Stimulated activated CD8-positive, alpha-beta memory T cell treated with anti-CD3 and anti-CD28 coated beads, Interleukin-4, amount 100 ng/mL, for 1 hour (primary cell): ENCODE data around the gene TBC1D22B.
A peak's percentile ranks its signal among the peaks of the same experiment; 100 is the strongest.

Experiments
- DNase-seq, 2 donors: peaks; one replicate each; pipeline ENCODE4 v3.0.0-alpha.2; 2020; ENCODE audit warnings: low read depth in 2 of 2, low spot score in 1 of 2

TBC1D22B gene

DNA sequence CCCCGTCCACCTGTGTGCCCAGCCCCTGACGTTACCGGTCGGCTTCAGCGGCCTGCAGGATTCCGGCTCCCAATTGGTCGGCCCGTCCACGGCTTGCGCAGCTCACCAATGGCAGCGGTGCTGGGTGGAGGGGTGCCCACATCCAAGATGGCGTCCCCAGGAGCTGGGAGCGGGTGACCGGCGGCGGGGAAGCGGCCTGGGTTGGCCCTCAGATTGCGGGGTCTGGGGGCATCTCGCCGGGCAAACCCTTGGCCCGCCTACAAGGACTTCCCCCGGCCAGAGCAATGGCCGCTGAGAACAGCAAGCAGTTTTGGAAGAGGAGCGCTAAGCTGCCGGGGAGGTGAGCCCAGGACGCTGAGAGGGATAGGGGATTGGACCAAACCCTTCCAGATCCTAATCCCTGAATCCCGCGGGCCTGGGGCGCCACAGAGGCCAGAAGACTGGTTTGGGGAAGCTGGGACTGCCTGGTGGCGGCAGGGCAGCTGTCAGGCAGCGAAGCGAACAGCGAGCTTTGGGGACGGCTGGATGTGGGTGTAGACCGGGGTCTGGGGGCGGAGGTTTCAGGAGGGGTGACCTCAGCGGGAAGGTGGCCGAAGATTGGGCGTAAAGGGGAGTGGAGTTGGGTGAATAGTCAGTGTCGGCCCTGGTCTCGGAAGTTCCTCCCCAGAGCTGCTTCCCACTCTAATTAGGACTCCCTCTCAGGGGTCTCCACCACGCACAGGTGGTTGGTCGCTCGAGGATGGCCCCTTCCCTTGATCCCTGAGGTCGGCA is at the start of gene TBC1D22B, which contains the start of gene TMEM217:
Gene TBC1D22B, plus strand, starts transcription at position 139 of the 771 bp plus-strand sequence. Its CDS starts 146 bp downstream, at position 285.
Gene TMEM217, minus strand, starts transcription at position 511 of the 771 bp plus-strand sequence. CDS start 39,114 bp downstream, outside the sequence.
- peak; percentile 91 to 92 for DNase-seq

DNA sequence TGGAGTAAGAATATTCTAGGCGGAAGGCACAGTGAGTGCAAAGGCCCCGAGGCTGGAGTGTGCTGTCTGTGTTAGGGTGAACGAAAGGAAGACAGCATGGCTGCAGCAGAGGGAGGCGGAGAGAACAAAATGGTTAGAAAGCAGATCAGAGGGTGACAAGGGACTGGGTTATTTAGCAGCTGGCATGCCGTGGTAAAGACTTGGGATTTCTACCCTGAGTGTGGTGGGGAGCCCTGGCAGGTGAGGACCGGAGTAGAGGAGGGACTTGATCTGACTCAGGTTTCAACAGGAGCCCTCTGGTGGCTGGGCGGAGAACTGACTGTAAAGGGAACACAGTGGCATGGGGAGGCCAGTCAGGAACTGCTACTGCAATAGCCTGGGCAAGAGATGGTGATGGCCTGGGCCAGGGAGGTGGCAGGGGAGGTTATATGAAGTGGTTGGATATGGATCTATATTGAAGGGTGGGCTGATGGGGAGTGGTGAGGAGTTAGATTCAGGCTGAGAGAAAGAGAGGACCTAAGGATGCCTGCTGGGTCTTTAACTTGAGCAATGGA is 49.6 kb upstream of the TBC1D22B start:
- DNase-seq = peak; percentile 78 to 81

DNA sequence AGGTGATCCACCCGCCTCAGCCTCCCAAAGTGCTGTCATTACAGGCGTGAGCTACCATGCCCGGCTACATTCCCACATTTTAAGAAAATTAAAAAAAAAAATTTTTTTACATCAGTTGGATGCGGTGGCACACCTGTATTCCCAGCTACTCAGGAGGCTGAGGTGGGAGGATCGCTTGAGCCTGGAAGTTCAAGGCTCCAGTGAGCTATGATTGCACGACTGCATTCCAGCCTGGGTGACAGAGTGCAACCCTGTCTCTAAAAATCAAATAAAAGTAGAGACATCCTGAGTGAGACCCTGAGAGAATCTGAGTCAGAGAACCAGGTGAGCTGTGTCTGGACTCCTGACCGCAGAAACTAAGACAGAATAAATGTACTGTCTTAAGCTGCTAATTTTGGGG is 48.8 kb upstream of the TBC1D22B start:
- DNase-seq = no peak

- DNase-seq = no peak
Observed at GRCh38 chr6:37209461-37210205, 47.9 kb upstream of the TBC1D22B start.

DNA sequence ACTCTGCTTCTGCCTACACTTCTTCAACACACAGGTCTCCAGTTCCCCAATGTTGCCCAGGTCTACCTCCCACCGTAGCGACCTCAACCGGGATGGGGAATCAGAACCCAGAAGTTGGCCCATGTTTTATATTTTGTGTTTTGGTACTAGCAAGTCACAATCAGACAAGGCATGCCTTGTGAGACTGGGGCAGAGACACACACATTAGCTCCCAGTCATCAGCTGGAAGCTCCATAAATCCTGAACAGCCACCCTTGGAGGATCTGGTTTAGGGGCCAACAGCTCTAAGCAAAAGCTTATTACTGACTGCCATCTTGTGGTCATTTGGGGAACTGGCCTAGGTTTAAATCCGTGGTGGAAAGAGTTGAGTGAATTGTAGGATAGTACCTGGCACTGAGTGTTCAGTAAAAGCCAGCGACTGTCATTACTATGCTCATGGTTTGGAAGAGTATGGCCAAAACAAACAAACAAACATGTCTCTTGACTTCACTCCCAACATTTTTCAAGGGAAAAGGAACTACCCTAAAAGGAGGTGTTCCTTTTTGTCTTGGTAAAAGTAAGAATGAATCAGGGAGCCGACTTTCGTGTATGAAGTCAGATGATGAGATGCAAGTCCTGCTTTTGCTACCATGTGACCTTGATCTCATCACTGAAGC is 47.1 kb upstream of the TBC1D22B start:
- peak; percentile 57 to 63 for DNase-seq

DNA sequence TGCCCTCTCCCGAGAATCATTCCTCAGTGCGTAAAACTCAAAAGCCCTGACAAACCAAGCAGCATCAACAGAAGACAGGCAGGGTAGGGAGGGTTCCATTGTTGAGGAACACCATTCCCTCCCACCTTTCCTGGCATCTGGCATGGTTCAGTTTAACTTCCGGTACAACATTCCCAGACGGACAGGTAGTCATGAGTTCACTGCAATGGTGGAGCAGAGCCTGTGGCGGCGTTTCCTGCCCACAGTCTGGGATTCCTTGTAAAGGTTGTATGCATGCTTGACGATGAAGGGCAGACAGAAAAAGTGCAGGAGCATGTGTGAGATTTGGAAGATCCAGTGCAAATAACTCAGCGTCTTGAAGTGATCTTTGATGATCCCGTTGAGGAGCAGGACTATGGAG is 45.3 kb upstream of the TBC1D22B start:
- no peak for DNase-seq

DNA sequence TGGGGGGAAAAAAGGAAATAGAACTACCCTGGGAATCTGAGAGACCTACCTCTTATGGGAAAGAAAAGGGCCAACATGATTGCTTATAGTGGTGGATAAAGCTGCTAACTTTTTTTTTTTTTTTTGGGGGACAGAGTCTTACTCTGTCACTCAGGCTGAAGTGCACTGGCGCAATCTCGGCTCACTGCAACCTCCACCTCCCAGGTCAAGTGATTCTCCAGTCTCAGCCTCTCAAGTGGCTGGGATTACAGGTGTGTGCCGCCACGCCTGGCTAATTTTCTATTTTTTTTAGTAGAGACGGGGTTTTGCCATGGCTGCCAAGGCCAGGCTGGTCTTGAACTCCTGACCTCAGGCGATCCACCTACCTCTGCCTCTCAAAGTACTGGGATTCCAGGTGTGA is 39.5 kb upstream of the TBC1D22B start:
- DNase-seq = no peak

DNA sequence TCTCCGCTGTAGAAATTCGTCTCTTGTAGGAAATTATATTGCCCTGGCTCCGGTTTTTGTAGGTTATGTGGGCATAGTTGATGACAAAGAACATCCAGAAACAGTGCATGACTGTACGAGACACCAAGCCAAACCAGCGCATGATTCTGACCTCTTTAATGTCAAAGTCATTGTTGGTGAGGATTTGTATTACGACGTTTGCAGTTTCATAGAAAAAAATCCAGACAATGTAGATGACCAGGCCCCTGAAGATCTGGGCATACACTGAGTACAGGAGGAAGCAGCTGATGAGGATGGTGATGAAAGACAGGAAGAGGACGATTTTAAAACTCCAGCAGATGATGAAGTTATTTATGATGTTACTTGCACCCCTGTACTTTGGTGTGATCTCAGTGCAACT is 39.1 kb upstream of the TBC1D22B start:
- DNase-seq = no peak

- DNase-seq = no peak
Observed at GRCh38 chr6:37221585-37222124, 35.9 kb upstream of the TBC1D22B start.

- no peak for DNase-seq
Observed at GRCh38 chr6:37222125-37222967, 35.2 kb upstream of the TBC1D22B start.

GRCh38 chr6:37222992-37223391 is 34.6 kb upstream of the TBC1D22B start:
- DNase-seq = no peak

- DNase-seq = no peak
Observed at GRCh38 chr6:37225350-37226169, 32.0 kb upstream of the TBC1D22B start.

GRCh38 chr6:37230104-37230503 is 27.5 kb upstream of the TBC1D22B start:
- no peak for DNase-seq

DNA sequence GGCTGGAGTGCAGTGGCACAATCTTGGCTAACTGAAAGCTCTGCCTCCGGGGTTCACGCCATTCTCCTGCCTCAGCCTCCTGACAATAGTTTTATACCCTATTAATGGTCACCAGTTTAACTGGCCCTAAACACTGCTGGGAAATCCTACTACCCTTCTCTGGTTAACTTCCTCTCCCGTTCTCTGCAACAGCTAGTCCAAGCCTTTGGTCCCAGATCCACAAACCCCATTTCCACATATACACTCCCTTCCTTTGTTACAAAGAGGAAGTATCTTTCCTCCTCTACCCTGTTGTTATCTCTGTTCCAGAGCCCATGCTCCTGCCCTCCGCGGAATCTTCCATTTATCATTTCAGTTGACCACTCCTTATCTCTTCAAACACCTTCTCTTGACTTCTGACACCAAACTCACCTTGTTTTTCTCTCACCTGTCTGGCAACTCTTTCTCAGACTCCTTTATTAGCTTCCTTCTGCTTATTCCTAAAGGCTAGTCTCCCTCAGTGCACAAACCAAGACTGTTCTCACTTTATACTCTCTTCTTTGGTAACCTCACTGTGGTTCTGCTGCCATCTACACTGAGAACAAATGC is 25.0 kb upstream of the TBC1D22B start:
- no peak for DNase-seq

DNA sequence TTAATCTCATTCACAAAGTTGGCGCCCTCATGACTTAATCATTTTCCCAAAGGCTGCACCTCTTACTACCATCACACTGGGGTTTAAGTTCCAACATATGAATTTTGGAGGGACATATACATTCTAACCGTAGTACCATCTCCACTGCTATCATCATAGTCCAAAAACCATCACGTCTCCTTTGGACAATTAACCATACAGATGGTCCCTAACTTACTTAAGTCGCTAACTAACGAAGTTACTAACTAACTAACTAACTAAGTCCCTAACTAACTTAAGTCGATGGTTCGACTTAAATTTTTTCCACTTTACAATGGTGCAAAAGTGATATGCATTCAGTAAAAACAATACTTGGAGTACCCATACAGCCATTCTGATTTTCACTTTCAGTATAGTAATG is 24.0 kb upstream of the TBC1D22B start:
- DNase-seq = no peak

GRCh38 chr6:37236921-37237320 is 20.7 kb upstream of the TBC1D22B start:
- DNase-seq = no peak

DNA sequence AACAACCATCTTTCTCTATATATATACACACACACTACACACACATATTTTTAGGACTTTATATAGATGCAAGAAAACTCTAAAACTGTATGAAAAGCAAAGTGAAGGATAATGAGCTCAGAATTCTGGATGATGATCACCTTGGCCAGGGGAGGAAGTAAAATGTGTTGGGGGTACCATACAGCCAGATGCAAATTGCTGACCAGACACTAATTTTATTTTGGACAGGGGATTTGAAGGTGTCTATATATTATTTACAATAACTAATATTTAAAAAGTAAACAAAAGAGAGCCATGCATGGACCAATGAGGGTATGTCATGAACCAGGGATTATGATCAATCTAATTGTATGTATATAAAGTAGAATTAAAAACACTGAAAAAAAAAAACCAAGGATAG is 19.8 kb upstream of the TBC1D22B start:
- DNase-seq = no peak

DNA sequence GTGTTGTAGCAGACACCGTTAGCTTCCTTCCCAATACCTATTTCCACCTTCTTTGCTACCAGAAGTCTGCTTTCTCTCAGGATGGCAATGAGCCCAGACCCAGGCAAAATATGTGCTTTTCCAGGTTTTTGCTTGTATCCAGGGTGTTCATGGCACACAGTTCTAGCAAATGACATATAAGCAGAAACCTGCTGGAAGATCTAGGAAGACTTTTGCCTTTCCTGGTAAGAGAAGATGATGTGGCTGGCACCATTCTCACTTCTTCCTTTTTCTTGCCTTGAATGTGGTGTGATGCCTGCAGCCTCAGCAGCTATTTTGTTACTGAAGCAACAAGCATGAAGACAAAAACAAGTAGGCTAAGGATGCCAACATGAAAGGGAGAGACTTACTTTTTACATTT is 19.2 kb upstream of the TBC1D22B start:
- DNase-seq = no peak

- DNase-seq = no peak
Observed at GRCh38 chr6:37239526-37239925, 18.0 kb upstream of the TBC1D22B start.
